AG10803 (cell line): ENCODE data around the gene MUC15.
"Not testable (repeated sequence)": the region's sequence is repeated elsewhere in the genome, so short reads cannot be mapped to it uniquely, and the experiment has no call there.

Experiments used
- DNase-seq: peaks from one replicate; pipeline ENCODE4 v3.0.0; 2010; ENCODE audit warnings: low read depth
- H3K4me3 ChIP-seq: 2 replicates; pipeline ENCODE4 v1.5.1; 2011; ENCODE audit warnings: mild to moderate bottlenecking, low read length, control low read depth
- TF ChIP-seq, protein P1 (sequence below): conservative IDR thresholded peaks from 2 replicates; pipeline ENCODE4 v1.5.1; 2011; ENCODE audit warnings: mild to moderate bottlenecking, low read length, control low read depth, inconsistent platforms

Gene MUC15

DNA sequence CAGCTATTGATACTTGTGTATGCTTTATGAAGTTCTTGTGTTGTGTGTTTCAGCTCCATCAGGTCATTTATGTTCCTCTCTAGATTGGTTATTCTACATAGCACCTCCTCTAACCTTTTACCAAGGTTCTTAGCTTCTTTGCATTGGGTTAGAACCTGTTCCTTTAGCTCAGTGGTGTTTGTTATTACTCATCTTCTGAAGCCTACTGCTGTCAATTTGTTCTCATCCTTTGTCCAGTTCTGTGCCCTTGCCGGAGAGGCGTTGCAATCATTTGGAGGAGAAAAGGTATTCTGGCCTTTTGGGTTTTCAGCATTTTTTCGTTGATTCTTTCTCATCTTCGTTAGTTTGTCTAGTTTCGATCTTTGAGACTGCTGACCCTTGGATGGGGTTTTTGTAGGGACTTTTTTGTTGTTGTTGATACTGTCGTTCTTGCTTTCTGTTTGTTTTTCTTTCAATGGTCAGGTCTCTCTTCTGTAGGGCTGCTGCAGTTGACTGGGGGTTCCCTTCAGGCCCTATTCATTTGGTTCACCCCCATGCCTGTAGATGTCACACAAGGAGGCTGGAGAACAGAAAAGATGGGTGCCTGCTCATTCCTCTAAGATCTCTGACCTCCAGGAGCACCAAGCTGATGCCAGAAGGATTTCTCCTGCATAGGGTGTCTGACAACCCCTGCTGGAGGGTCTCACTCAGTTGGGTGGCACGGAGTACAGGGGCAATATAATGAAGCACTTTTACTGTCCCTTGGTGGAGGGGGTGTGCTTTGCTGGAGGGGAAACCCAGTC lies 35.9 kb upstream of the MUC15 start:
- no peak overlapping the region for H3K4me3 ChIP-seq
- TF ChIP-seq, protein P1, sequence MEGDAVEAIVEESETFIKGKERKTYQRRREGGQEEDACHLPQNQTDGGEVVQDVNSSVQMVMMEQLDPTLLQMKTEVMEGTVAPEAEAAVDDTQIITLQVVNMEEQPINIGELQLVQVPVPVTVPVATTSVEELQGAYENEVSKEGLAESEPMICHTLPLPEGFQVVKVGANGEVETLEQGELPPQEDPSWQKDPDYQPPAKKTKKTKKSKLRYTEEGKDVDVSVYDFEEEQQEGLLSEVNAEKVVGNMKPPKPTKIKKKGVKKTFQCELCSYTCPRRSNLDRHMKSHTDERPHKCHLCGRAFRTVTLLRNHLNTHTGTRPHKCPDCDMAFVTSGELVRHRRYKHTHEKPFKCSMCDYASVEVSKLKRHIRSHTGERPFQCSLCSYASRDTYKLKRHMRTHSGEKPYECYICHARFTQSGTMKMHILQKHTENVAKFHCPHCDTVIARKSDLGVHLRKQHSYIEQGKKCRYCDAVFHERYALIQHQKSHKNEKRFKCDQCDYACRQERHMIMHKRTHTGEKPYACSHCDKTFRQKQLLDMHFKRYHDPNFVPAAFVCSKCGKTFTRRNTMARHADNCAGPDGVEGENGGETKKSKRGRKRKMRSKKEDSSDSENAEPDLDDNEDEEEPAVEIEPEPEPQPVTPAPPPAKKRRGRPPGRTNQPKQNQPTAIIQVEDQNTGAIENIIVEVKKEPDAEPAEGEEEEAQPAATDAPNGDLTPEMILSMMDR = no peak
- DNase-seq = no peak

DNA sequence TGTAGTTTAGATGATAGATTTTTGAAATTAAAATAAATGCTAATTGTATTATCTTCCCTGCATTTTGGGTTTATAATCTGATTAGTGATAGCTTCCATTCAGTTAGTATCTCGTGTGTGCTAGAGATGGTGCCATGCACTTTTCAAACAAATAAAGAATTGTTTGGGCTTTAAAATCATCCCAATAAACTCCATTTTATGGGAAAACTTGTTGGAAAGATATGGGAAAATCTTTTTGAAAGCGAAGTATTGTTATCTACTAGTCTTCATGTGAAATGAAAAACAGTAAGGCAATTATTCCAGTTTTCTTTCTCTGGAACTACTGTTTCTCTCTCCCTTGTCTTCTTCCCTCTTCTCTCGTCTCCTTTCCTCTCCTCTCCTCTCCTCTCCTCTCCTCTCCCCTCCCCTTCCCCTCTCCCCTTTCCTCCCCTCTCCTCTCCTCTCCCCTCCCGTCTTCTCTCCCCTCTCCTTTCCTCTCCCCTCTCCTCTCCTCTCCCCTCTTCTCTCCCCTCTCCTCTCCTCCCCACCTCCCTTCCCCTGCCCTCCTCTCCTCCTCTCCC lies 27.9 kb upstream of the MUC15 start:
- TF ChIP-seq, protein P1 = no peak
- H3K4me3 ChIP-seq = no peak overlapping the region
- DNase-seq = no peak

DNA sequence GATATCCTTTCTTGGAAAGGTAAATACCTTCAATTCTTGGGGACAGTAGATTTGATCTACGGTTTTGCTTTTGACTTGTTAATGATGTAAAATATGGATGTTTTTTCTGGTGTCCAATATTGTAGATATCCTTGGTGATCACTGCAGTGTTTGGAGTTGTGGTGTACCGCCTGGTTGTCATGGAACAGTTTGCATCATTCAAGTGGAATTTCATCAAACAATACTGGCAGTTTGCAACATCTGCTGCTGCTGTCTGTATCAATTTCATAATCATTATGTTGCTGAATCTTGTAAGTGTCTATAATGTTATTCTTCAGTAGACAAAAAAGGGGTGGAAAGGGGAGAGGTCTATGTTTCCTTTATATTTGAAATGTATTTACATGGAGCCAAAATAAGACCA lies 27.4 kb upstream of the MUC15 start:
- peak; percentile 57 for DNase-seq
- TF ChIP-seq, protein P1 = no peak
- H3K4me3 ChIP-seq = no peak overlapping the region

DNA sequence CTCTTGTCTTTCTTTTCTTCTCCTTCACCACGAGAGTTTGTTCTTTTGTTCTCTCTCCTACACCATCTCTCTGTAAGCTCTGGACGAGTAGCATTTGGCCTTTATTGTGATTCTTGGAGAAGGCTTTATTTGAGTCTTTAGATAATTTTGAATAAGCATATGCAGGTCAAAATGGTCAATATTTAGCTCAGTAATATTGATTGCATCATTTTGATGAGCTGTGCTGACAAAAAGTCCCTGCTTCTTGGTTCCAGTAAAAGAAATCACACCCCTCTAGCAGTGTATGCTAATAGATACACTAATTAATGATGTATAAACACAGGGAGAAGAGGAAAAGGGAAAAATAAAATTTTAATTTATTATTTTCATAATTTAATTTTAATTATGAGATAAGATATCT lies 25.8 kb upstream of the MUC15 start:
- TF ChIP-seq, protein P1 = no peak
- no peak for DNase-seq
- no peak overlapping the region for H3K4me3 ChIP-seq

DNA sequence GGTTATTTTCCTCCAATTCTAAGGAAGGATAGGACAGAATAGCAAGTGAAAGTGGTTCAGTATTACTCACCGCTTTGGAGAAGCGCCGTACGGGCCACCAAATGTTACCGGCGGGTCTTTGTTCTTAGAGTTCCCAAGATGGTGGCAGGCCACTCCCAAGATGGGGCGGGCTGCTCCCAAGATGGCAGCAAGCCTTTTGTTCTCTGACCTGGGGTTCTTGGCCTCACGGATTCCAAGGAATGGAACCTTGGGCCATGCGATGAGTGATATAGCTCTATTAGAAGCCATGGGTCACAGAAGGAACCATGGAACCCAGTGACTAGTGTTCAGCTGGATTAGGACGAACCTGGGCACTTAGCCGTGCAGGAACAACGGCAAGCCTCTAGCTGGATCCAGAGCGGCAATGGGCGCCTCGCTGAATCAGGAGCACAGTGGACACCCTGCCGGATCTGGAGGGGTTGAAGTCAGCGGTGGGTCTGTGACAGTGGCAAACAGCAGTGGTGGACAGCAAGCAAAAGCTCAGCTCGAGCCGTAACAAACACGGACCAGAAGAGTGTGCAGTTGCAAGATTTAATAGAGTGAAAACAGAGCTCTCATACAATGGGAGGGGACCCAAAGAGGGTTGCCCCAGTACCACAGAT lies 25.1 kb upstream of the MUC15 start:
- H3K4me3 ChIP-seq, DNase-seq: not testable (repeated sequence)

DNA sequence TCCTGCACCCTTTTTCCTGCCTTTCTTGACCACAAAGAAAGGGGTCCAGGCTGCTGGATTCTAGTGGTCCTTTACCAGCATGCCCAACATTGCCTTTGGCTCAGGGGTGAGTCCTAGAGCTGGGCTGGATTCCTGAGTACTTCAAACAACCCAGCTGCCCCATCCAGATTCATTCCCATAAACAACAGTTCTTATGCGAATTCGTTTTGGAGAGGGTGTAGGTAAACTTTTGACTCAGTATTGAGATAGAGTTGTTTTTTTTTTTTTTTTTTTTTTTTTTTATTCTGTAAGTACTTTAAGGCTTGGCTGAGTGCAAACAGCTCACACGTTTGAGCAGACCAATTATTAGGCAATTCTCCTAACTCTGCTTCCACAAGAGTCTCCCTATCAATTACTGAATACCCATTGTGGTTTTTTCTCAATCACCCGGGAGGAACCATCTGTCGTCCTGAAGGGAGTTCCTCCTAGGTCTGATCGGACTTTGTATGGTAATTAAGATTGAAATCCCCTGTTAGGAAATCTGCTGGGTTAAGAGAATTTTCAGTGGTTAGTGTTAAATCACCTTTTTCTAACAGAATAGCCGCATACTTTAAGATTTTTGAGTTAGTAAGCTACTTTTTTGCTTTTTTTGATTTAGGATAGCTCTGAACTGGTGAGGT lies 23.3 kb upstream of the MUC15 start:
- H3K4me3 ChIP-seq, DNase-seq: not testable (repeated sequence)

DNA sequence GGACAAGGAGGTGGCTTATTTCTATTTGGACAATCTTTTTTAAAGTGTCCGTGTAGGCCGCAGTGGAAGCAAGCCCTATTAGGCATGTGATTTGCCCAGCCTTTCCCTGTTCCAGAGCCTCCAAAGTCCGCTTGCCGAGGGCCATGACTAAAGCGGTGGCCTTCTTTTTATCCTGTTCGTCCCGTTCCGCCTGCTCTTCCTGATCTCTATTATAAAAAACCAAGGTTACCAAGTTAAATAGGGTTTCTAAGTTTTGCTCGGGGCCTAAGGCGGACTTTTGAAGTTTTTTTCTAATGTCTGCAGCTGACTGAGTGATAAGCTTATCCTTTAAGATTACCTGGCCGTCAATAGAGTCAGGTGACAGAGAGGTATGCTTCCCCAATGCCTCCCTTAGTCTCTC lies 21.6 kb upstream of the MUC15 start:
- H3K4me3 ChIP-seq = no peak overlapping the region
- TF ChIP-seq, protein P1 = no peak
- no peak for DNase-seq

DNA sequence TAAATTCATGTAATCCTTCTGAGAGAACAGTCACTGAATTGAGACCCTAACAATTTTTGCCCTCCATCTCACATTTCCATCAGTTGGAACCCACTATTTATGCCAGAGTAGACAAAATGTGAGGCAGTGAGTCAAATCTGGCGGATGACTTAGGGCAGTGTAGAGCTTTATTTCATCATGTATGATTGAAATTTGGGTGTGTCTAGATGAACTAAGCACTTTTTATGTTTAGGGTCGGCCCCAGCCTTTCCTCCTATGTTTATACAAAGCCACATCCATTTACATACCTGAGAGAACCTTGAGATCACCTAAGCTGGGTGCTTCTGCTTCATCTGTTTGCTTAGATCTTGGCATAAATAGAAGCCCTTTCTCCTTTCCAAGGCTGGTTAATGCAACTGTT lies 15.0 kb upstream of the MUC15 start:
- TF ChIP-seq, protein P1 = no peak
- no peak for DNase-seq
- no peak overlapping the region for H3K4me3 ChIP-seq
